Mucosa of gallbladder (tissue), 1 donor: ENCODE measurements around the gene TEF. TPM values are rescaled to one million over a fixed set of nuclear protein-coding genes. Genes with fewer than 3 reads are reported as not detected.
"Not testable (repeated sequence)": the region's sequence is repeated elsewhere in the genome, so short reads cannot be mapped to it uniquely, and the experiment has no call there.

ENCODE experiments used
- DNase-seq: peaks from one replicate; pipeline ENCODE4 v3.0.0-alpha.2; 2020; ENCODE audit warnings: low spot score
- total RNA-seq: library from RNA; stranded (reverse); gene quantifications from one replicate; pipeline ENCODE4 v1.2.1, GENCODE V29; 2021
- donor health status: DM: no; HTN: no; CAD: no.

The TEF gene
- total RNA-seq, 1 donor from 2014 or later, result 28.4 TPM

- DNase-seq, result no peak
These were observed 37.0 kb downstream of the TEF start for GRCh38 chr22:41418717-41419116.

- DNase-seq, result no peak
These were observed 44.1 kb downstream of the TEF start for GRCh38 chr22:41425660-41426365.

- no peak for DNase-seq
These were observed 47.6 kb downstream of the TEF start for GRCh38 chr22:41429232-41429950.

GRCh38 chr22:41429951-41430332 lies 48.2 kb downstream of the TEF start:
- DNase-seq, result no peak

- no peak for DNase-seq
These were observed 49.9 kb downstream of the TEF start for GRCh38 chr22:41431656-41432055.

GRCh38 chr22:41433480-41433879 lies 51.7 kb downstream of the TEF start:
- not testable (repeated sequence) for DNase-seq

- DNase-seq, result not testable (repeated sequence)
These were observed 52.7 kb downstream of the TEF start for GRCh38 chr22:41434361-41435003.

GRCh38 chr22:41435560-41435959 lies 53.8 kb downstream of the TEF start:
- no peak for DNase-seq

- no peak for DNase-seq
These were observed 54.8 kb downstream of the TEF start for GRCh38 chr22:41436322-41437113.

- DNase-seq, result no peak
These were observed 55.5 kb downstream of the TEF start for GRCh38 chr22:41437198-41437597.

- not testable (repeated sequence) for DNase-seq
These were observed 58.8 kb downstream of the TEF start for GRCh38 chr22:41440511-41440910.

- no peak for DNase-seq
These were observed 60.6 kb downstream of the TEF start for GRCh38 chr22:41442240-41442792.

GRCh38 chr22:41444360-41445128 lies 62.8 kb downstream of the TEF start:
- peak; percentile 92 for DNase-seq

- no peak for DNase-seq
These were observed 63.7 kb downstream of the TEF start for GRCh38 chr22:41445129-41446056.

GRCh38 chr22:41446057-41446501 lies 64.3 kb downstream of the TEF start:
- DNase-seq, result no peak

- peak; percentile 96 for DNase-seq
These were observed 65.1 kb downstream of the TEF start, which contains the start of gene TOB2 for GRCh38 chr22:41446639-41447434. TOB2 (minus strand) TSS chr22:41446801; CDS start chr22:41437345, 9,456 bp downstream.

- DNase-seq, result peak; percentile 60
These were observed 65.9 kb downstream of the TEF start for GRCh38 chr22:41447435-41448188.
